HG02973 (cell line): ENCODE measurements around the gene COA5.
"Not testable (repeated sequence)": the region's sequence is repeated elsewhere in the genome, so short reads cannot be mapped to it uniquely, and the experiment has no call there.

Experiments used
- ATAC-seq: cut with Tn5 transposase; IDR thresholded peaks from one replicate; pipeline ENCODE4 v1.9.1; 2021; ENCODE audit warnings: moderate library complexity; ENCODE audit not compliant: unreplicated experiment

The COA5 gene

DNA sequence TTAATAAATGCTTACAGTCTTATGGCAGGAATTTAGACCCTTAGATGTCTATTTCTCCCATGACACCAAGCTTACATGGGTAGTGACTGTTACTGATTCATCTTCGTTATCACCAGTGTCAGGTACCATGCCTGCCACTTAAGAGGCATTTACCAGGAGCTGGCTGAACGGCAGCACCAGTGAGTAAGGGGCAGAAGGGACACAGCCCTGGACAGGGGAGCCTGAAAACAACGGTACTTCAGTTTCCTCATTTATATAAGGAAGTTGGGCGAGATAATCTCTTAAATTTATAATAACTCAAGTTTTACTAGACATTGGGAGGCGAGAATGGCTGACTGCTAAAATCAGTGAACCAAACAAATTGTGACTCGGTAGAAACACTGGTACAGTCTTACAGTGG is 1.2 kb downstream of the COA5 start:
- no peak for ATAC-seq

DNA sequence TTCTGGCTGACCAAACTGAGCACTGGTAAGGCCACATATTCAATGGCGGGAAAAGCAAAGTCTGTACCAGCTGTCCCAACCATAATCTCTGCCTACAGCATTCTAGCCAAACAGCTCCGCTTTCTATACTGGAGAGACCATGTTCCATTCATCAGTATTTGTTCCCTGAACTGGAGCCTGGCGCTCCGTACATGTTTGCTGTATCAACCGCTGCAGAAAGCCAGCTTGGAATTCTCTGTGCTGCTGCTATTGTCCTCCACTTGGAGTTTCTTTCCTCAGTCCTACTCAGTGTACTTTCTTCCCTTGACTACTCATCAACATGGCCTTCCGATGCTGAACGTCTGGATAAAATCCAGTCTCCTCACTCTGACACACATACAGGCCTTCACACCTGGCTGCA is 1.9 kb downstream of the COA5 start:
- no peak for ATAC-seq

DNA sequence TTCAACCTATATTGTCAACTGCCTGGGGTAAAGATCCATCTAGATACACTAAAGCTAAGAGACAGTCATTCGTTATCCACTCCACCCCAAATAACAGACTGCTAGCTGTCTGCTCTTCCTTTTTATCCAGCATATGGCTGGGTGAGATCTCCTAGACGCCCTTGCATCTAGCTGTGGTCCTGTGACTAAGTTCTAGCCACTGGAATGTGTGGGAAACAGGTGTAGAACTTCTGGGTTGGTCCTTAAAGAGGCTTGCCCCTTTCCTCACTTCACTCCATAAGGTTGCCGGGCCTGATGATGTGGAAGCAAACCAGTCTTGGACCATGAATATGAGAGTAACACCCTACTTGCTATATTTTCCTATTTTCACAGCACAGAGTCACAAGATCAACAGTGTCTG is 3.2 kb downstream of the COA5 start:
- ATAC-seq: no peak

DNA sequence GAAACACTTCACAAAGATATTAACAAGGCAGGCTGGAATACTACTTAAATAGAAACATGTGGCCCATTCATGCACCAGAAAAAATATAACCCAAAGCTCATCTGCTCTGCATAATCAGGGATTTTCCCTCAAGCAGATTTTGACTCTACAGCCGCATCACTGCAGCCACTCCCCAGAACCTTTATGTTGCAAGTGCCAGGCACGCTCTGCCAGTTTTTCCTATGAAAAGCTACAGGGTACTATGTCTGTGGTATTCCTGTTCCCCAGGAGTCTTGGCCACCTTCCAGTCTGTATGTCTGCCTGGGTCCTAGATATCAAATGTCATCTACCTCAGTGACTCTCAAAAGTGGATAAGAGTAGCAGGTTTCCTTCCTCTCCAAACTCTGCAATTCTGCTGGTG is 3.8 kb downstream of the COA5 start:
- ATAC-seq: no peak

DNA sequence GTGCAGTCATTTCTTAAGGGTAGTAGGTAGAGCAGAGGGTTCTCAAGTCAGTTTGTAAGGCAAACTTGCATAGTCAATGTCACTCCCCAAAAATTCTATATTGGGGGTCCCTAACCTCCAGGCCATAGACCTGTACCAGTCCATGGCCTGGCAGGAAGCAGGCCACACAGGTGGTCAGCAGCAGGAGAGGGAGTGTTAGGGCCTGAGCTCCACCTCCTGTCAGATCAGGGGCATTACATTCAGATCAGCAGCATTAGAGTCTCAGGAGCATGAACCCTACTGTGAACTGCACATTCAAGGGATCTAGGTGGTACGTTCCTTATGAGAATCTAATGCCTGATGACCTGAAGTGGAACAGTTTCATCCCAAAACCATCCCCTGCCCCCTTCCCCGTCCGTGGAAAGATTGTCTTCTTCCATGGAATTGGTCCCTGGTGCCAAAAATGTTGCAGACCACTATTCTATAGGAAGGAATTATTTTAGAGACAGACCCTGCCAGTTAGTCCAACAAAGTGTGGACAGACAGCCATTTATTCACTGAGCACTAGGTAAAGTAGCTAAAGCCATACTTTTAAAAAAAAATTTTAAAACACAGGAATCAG is 6.7 kb downstream of the COA5 start:
- ATAC-seq: peak; percentile 81

DNA sequence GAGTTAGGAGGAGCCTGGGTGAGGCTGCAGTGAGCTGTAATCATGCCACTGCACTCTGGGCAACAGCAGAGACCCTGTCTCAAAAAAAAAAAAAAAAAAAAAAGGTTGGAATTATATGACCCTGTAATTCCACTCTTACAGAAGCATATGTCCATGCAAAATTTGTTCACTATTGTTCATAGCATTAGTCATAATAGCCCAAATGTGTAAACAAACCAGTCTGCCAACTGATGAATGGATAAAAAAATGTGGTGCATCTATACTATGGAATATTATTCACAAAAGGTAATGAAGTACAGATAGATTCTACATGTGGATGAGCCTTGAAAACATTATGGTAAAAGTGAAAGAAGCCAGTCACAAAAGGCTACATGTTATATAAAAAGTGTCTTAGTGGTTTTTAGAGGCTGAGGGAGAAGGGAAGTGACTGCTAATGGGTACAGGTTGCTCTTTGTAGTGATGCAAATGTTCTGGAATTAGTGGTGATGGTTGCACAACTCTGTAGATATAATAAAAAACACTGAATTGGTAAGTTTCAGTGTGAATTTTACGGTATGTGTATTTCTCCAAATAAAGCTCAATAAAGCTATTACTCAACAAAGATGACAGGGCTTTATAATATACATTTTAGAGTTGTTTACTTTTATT is 9.4 kb downstream of the COA5 start:
- ATAC-seq: no peak

DNA sequence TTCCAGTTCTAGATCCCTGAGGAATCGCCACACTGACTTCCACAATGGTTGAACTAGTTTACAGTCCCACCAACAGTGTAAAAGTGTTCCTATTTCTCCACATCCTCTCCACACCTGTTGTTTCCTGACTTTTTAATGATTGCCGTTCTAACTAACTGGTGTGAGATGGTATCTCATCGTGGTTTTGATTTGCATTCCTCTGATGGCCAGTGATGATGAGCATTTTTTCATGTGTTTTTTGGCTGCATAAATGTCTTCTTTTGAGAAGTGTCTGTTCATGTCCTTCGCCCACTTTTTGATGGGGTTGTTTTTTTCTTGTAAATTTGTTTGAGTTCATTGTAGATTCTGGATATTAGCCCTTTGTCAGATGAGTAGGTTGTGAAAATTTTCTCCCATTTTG is 13.6 kb downstream of the COA5 start:
- ATAC-seq: not testable (repeated sequence)

DNA sequence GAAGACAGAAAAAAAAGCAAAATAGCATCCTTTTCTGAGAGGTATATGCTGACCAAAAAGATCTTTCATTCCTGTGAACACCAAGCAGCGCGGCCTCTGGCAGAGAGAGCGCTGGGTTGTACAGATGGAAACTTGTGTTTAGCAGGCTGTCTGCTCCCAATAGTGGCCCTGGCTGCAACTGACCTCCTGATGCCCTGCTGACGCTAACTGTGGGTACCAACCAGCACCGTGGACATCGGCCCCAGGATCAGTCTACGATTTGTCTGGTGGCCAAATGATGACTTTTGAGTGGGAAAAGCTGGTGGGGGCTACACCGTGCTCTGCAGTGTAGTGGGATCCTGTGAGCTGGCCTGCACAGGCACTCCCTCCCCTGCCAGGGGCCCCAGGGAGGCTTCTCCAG is 15.7 kb downstream of the COA5 start:
- no peak for ATAC-seq

DNA sequence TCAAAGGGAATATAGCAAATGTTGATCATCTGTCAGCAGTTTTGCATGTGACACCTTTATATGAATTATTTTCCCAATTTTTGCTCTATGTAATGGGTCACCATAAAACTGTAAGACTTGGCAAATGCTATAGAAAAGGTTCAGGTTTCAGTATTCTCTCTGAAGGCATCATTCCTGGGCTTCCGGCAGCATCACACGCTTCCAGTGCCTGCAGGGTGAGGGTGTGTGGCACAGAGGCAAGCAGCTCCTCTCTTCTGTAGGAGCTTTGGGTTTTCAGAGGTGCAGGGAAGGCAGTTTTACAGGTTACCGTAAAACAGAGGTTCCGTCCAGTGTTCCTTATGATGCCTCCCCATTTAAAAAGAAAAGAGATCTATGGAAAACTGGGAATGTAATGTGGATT is 18.8 kb downstream of the COA5 start:
- no peak for ATAC-seq

DNA sequence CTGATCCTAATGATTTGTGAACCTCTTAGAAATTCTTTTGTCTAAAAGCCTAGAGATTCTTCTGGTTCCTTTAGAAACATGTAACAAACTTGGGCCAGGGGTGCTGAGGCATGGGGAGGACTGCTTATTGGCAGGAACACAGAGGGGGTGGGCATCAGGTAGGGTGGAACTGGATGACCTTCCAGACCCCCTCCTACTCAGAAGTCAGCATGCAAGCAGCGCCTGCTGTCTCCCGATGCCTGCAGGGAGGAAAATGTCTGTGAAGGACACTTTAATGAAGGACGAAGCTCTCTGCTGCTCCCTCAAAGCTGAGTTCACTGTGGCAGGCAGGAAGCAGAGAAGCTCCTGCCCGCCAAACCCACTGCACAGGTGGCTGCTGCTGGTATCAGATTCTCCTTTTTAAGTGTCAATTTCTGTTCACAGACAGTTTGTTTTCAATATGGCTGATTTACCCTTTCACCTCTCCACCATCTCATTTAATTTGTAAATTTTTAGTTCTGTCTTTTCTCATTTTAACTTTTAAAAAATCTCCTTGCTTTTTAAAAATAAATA is 19.4 kb downstream of the COA5 start:
- no peak for ATAC-seq

DNA sequence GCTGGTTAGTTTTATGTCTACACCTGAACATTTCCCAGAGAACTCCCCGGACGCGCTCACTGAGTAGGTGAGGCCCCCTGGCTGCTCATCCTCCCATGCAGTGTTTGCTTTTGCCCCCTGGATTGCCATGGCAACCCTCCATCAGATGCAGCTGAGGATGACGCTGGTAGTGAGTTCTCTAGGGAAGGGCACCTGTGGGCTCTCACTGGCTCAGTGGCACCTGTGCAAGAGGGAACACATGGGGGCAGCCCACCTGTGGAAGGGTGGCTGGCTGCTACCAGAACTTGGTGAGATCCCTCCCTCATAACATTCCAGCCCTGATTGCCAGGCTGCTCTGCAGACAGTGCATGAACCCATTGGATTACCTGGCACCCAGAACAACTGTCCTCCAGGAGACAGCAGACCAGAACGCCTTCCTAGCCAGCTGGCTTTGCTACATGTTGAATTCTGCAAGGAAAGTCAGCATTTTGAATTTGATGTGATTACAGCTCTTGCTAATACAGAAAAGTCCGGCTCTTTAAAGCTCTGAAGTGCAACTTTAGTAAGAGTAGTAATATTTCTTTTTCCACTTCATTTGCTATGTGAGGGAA is 21.7 kb downstream of the COA5 start:
- no peak for ATAC-seq

DNA sequence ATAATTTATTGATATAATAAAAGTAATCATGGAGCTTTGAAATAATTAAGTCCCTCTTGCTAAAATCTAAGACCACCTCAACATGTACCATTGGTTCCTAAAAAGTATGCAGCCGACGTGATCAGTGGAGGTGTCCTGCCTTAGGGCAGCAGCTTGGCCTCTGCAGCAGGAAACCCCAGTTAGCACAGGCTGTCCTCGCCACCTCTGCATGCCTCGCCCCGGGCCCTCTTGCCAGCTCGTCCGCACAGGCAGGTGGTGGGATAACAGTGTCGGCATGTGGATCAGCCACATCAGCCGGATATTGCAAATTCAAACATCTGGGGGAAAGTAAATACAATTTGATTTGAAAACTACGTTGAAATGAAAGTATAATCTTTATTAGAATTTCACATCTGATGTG is 22.9 kb downstream of the COA5 start:
- ATAC-seq: no peak

DNA sequence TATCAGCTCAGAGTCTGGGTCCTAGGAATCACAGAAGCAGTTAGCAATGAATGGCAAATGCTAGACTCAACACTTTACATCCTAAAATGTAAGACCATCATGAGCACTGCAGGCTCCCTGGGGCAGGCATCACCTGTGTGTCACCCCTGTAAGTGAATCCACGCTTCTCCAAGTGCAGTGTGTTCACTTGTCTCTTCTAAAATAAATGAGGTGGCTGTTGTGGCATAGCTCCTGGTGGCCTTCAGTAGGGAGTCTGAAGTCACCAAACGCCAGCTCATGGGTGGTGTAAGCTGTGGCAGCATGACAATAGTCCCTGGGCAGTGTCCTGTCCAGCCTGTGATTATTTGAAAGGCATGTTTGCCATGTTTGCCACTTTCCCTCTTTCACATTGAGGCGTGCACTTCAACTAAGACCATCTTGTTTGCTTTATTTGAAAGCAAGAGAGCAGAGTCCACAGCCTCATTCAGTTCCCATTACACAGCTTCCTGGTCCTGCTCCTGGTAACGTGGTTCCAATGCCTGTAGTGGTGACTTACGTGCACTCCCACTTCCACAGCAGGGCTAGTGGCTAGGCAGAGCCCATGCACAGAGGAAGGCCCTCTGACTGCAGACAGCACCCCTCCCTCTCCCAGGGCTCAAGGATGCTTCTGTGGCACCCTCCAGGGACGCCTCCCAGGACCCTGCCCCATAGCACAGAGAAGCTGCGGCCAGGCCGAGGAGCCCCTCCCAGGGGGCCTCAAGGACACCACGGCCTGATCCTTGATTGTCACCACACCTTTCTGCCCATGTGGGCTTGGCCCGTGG is 24.3 kb downstream of the COA5 start:
- no peak for ATAC-seq

DNA sequence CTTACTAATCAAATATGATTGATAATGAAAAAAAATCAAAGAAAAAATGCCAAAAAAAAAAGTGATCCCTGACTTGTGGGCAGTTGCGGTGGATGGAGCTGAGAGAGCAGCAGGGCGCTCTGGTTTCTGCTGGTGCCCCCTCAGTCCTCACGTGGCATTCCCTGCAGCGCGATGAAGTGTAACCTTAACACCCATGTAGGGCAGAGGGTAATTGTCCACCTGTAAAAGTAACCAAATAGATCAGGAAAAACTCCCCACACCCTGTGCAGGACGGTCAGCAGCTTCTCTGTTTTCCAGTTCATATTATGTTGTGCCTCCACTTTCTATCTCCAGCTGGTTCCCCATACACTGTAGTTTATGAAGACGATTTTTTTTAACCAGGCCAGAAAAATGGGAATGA is 25.0 kb downstream of the COA5 start:
- ATAC-seq: no peak

DNA sequence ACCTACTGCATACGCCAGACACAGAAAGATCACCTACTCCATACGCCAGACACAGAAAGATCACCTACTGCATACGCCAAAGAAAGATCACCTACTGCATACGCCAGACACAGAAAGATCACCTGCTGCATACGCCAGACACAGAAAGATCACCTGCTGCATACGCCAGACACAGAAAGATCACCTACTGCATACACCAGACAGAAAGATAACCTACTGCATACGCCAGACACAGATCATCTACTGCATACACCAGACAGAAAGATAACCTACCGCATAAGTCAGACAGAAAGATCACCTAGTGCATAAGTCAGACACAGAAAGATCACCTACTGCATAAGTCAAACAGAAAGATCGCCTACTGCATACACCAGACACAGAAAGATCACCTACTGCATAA is 25.8 kb downstream of the COA5 start:
- ATAC-seq: no peak

DNA sequence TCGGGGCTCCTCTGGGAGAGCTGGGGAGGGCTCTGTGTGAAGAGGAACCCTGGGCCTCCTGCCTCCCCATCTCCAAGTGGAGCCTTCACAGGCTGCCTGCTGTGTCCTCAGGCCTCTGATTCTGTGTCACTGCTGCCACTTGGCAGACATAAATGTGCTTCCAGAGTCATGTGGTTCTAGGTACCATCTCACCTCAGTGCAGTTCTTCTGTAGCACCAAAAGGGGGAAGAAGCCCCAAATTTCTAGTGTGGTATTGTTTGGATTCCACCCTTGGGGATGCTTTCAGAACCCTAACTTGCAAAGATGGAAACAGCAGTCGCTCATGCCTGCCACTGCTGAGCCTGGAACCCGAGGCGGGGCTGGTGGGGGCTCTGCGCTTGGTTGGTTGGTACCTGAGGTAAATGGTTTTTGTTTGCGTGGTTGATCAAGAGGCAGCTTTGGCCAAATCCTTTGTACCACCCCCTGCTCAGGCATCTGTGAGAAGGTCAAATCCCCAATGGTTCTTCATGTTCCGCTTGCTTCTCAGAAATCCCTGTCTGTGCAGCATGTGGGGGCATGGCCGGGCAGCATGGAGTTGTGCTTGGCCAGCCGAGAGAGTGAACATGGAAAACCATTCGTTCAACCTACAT is 27.5 kb downstream of the COA5 start:
- ATAC-seq: no peak

DNA sequence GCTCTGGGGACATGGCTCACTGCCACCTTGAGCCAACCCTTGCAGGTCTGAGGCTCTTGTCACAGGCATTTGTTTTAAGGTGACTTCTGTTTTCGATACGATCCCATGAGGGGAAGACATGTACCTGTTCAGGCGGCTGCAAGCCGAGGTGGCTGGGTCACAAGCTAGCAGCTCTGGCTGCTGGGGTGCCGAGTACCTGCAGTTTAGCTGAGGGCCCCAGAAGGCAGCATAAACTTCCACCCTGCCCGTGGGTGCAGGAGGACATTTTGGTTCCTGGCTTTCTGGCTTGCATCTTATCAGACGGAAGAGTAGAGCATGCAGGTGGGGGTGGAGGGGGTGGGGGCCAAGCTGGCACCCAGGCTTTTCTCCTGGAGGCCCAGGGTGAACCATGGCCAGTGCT is 28.4 kb downstream of the COA5 start:
- no peak for ATAC-seq

DNA sequence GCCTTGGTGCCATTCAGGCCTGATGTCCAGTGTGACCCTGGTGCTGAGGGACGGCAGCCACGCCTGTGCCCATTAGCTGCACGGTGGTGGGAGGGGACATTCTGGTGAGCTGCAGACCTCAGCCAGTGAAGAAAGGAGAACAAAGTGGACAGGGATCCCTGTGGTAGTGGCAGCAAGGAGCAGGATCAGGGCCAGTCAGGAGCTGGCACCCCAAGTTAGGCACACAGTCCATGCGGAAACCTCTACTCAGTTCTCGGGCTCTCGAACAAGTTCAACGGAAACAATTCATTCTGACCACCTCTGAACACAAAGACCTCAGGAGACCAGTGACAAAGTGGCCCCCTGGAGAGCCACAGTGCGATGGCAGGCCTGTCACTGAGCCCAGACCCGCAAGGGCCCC is 30.1 kb downstream of the COA5 start:
- ATAC-seq: no peak

DNA sequence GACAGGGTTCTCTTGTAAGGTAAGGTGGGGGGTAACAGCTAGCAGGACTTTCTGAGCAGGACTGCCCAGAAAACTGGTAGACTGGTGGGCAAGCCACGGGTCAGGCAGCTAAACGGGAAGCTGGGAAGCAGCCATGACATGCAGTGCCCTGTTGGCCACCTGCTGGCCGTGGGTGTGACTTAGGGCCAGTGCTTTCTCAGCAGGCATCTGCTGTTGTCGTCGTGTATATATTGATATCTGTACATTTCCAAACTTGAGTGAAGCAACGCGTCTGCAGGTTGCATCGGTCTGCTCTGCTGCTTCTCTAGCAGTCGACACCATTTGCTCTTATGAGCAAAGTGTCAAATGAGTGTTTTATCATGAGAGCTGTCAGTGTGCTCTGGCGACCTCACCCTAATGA is 31.0 kb downstream of the COA5 start:
- ATAC-seq: no peak

DNA sequence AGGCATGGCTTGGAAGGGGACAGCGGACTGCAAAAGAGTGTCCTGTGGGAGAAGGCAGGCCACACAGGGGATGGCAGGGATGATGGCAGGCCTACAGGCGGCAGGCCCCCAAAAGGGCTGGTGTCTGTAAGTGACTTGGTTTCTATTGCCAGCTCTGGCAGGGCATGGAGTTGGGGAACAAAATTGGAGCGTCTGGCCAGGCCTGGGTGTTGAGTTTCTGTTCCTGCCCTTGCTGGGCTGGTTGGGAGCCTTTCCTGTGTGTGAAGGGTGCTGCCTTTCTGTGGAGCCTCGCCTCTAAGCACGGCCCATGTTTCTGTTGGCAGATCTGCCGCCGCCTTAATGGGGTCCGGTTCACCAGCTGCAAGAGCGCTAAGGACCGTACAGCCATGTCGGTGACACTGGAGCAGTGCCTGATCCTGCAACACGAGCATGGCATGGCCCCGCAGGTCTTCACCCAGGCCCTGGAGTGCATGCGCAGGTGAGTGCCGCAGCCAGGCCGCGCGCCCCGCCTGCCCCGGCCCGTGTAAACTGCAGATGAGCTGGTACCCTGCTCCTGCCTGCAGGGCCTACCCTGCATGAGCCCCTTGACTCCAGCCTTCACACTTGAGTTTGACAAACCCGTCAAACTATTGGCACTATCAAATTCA is 31.5 kb downstream of the COA5 start:
- ATAC-seq: no peak

DNA sequence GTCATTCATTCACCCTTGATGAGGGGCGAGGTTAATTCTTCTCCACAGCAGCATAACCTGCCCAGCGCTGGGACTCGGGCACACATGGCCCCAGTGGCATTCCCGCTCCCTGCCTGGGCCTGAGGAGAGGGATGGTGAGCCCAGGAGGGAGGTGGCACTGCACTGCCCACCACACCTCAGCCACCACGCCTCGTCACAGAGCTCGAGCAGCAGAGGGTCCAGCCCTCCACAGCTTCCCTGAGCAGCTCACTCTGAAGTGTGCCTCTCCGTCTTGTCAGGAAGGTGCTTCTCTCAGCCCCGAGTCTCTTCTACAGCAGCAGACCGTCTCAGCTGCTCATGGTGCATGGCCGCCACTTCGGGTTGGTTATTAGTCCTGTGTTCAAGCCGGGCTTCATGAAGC is 34.9 kb downstream of the COA5 start:
- ATAC-seq: no peak
